HTERT RPE-1 (cell line): Measurements from ENCODE around the gene AMMECR1.
"Not testable (repeated sequence)": the region's sequence is repeated elsewhere in the genome, so short reads cannot be mapped to it uniquely, and the experiment has no call there.

Experiments used
- in situ Hi-C: fragments of 300-500 bp; cut with MboI; formaldehyde crosslinking; loops from 4 replicates; pipeline ENCODE4 v1.14.3; 2020; ENCODE audit warnings: low sequenced_read_pairs

AMMECR1 gene

DNA sequence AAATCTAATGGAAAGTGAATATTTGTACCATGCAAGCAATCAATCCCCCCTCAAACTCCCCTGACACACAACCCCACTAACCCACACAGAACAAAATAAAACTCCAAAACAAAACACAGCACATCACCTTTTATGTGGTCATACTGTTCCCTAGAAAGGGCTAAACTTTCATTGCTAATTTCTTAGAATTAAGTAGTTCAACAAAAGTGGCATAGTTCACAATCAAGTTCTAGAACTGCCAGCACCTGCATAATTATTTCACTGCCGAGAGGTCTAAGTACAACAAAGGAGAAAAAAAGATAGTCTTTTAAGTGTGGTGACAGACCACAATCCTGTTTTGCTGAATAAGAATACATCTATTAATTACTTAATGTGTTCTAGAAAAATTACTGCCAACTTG, 58.8 kb downstream of the AMMECR1 start:
- in situ Hi-C loops = no loop called here

DNA sequence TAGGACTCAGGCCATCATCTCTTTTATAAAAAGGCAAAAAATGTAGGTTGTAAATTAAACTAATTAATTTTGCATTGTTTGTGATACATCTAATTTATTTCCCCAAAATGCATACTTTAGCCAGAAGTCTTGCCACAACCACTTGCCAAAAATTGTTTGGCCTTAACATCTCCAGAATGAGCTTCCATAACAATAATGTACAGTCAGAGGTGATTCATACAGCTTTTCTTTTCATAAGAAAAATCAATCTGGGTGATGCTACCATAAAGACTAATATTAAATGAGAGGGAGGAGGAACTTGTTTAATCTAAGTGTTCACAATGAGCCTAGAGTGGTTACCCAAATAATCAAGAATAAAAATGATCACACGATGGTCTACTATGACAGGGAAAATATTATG, 59.3 kb downstream of the AMMECR1 start:
- in situ Hi-C loops = no loop called here

- in situ Hi-C loops = no loop called here
Observed at GRCh38 chrX:110257889-110258288, 60.0 kb downstream of the AMMECR1 start.

DNA sequence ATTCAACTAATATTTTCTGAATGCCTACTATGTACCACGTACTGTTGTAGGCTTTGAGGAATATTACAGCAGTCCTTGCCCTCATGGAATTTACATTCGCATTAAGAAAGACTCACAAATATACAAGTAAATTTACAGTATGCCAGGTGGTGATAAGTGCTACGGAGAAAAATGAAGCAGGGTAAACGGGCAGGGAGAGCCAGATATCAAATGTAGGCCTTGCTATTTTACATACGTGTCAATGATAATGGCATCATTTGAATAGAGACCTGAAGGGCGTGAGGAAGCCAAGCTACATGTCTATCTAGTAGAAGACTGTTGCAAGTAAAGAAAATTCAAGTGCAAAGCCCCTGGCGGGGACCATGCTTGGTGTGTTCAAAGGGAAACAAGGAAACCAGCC, 65.2 kb downstream of the AMMECR1 start:
- in situ Hi-C loops = no loop called here

DNA sequence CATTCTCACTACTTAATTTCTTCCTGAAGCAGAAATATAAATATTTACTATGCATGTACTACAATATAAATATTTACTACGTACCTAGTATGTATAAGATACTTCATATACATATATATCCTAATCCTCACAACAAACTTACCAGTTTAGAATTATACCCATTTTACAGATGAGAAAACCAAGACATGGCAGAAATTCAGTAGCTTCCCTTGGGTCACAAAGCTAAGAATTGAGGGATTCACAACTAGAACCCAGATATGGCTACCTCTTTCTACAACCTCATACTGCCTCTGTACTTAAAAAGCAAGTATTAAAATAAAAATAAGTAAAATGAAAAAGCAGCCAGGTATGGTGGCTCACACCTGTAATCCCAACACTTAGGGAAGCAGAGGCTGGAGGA, 65.9 kb downstream of the AMMECR1 start:
- in situ Hi-C loops = no loop called here

DNA sequence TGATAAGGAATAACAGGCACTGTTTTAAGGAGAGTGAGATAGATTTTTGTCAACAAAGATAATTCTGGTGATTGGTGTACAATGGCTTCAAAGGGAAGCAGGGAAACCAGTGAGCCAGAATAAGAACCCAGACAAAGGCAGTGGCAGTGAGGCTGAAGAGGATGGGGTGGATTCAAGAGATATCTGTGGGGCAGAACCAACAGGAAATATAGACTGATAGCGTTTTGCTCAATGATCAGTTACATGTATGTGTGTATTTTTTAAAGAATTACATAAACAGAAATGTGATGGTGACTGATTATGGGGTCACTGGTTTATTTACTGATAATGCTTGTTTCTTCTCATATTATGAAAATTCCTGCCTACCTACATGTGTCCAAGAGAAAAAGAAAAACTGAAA, 66.4 kb downstream of the AMMECR1 start:
- in situ Hi-C loops = no loop called here

- in situ Hi-C loops = no loop called here
Observed at GRCh38 chrX:110250847-110251246, 67.0 kb downstream of the AMMECR1 start.

DNA sequence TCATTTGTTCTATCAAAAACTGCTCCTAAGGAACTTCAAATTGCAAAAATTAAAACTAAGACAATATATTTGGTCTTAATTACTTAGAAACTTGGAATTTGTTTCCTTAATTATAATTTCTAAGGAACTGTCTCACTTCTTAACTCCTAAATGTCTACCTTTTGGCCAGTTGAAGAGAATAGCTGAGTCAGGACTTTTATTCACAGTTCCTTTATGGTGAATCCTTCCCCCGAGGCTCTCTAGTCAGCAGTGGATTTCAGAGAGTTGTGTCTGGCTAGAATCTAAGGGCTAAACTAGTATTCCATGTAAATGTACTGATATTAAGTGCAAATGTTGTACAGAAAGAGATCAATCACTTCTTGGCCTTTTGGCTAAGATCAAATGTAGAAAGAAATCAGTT, 69.3 kb downstream of the AMMECR1 start:
- in situ Hi-C loops = no loop called here

DNA sequence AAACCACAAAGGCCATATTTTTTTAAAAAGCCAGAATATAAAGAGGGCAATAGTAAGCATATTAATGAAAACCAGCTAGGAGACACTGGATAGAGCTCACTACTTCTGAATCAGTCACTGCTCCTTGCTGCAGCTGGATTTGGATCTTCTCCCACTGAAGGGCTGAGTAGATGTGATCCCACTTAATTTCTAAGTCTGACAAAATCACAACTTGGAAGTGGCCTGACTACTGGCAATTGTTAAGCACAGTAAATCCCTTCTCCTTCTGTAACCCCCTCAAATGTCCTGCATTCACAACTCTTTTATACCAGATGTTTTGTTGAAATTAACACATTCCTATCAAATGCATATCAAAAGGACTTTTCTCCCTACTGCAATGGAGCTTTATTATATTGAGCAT, 72.9 kb downstream of the AMMECR1 start:
- in situ Hi-C loops = no loop called here

GRCh38 chrX:110242371-110242770, 75.5 kb downstream of the AMMECR1 start:
- in situ Hi-C loops = no loop called here

GRCh38 chrX:110241816-110242215, 76.1 kb downstream of the AMMECR1 start:
- in situ Hi-C loops = no loop called here

GRCh38 chrX:110238259-110238658, 79.6 kb downstream of the AMMECR1 start:
- in situ Hi-C loops = not testable (repeated sequence)

DNA sequence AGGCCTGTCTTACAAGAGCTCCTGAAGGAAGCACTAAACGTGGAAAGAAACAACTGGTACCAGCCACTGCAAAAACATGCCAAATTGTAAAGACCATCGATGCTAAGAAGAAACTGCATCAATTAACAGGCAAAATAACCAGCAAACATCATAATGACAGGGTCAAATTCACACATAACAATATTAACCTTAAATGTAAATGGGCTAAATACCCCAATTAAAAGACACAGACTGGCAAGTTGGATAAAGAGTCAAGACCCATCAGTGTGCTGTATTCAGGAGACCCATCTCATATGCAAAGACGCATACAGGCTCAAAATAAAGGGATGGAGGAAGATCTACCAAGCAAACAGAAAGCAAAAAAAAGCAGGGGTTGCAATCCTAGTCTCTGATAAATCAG, 86.4 kb downstream of the AMMECR1 start:
- in situ Hi-C loops = not testable (repeated sequence)

DNA sequence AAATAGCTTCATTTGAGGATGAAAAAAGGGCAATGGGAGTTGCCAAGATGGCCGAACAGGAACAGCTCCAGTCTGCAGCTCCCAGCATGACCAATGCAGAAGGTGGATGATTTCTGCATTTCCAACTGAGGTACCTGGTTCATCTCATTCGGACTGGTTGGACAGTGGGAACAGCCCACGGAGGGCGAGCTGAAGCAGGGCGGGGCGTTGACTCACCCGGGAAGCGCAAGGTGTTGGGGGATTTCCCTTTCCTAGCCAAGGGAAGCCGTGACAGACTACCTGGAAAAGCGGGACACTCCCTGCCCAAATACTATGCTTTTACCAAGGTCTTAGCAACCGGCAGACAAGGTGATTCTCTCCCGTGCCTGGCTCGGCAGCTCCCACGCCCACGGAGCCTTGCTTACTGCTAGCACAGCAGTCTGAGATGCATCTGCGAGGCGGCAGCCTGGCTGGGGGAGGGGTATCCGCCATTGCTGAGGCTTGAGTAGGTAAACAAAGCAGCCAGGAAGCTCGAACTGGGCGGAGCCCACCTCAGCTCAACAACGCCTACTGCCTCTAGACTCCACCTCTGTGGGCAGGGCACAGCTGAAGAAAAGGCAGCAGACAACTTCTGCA, 88.3 kb downstream of the AMMECR1 start:
- in situ Hi-C loops = not testable (repeated sequence)

GRCh38 chrX:110228453-110228852, 89.4 kb downstream of the AMMECR1 start:
- in situ Hi-C loops = no loop called here

DNA sequence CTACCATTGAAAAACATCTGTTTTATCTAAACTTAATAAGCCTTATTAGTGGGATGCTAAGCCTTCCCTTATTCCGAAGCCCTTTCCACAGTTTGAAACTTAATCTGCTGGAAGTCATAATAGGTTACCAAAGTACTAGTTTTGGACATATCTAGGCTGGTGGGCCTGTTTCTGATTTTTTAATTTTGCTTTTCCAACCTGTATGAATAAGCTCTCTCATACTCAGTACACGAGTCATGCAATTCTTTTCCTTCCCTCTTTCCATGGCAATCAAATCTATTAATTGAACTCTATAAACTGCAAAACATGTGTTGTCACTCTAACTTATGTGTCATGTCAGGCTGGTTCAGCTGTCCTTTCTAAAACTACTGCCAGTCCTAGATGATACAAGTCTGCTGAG, 91.0 kb downstream of the AMMECR1 start:
- in situ Hi-C loops = no loop called here

- in situ Hi-C loops = no loop called here
Observed at GRCh38 chrX:110224926-110225617, 92.8 kb downstream of the AMMECR1 start.

- in situ Hi-C loops = no loop called here
Observed at GRCh38 chrX:110222497-110223257, 95.2 kb downstream of the AMMECR1 start.

DNA sequence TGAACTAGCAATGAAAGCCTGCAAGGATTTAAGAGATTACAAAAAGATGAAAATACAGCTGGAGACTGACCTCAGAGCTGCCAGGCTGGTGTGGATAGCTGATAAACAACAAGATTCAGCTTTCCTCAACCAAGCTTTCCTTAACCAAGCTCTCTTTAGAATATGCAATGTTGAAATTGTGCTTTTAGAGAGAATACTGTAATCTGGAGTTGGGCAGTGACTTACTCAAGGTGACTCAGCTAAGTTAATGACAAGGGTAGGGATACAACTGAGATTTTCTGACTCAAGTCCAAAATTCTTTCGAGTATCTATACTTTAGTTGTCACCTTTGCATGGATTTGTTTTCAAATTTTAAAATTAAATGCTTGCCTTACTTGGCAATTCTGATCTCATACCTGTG, 98.0 kb downstream of the AMMECR1 start:
- in situ Hi-C loops = no loop called here

- in situ Hi-C loops = no loop called here
Observed at GRCh38 chrX:110218591-110218990, 99.3 kb downstream of the AMMECR1 start.

GRCh38 chrX:110216027-110216426, 101.9 kb downstream of the AMMECR1 start:
- in situ Hi-C loops = no loop called here

DNA sequence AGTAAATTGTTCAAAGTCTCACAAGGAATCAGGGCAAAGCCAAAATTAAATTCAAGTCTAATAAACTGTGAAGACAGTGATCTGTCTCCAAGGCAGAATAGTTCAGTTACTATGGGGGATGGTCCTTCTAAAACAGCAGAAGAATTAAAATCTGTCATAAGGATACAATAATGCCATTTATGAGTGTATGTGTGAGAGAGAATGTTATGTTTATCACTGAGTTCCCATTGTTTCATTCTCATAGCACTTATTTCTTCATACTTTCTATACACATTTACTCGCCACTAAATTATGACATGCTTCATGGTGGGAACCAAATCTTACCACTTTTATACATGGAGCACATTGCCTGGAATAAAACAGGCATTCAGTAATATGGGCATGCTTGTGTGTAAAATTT, 102.5 kb downstream of the AMMECR1 start:
- in situ Hi-C loops = no loop called here
